MM.1S (cell line): ENCODE results near the gene MEST.

Experiments used
- DNase-seq: peaks from one replicate; pipeline ENCODE4 v3.0.0-alpha.2; 2015
- H2AFZ ChIP-seq: fragments of 300-600 bp; sonication (generic); 2 replicates; pipeline ENCODE4 v1.6.0; 2016; ENCODE audit warnings: antibody characterized with exemption, low read length
- H3F3A ChIP-seq: fragments of 300-600 bp; sonication (generic); 2 replicates; pipeline ENCODE4 v1.6.1; 2016; ENCODE audit warnings: mild to moderate bottlenecking, antibody characterized with exemption, low read length, moderate library complexity, mixed read lengths; ENCODE audit not compliant: insufficient read depth
- H3K27ac ChIP-seq: fragments of 300-600 bp; sonication (generic); 2 replicates; pipeline ENCODE4 v1.5.1; 2016; ENCODE audit warnings: mild to moderate bottlenecking, low read length
- H3K27me3 ChIP-seq: fragments of 300-600 bp; sonication (generic); replicated peaks from 2 replicates; pipeline ENCODE4 v1.6.0; 2016; ENCODE audit warnings: low read length; ENCODE audit not compliant: insufficient read depth
- H3K36me3 ChIP-seq: fragments of 300-600 bp; sonication (generic); replicated peaks from 2 replicates; pipeline ENCODE4 v1.6.1; 2016; ENCODE audit warnings: mild to moderate bottlenecking, low read length, mixed read lengths; ENCODE audit not compliant: insufficient read depth
- H3K4me1 ChIP-seq: fragments of 300-600 bp; sonication (generic); 2 replicates; pipeline ENCODE4 v1.6.1; 2016; ENCODE audit warnings: low read length, mixed read lengths
- H3K4me2 ChIP-seq: fragments of 300-600 bp; sonication (generic); 2 replicates; pipeline ENCODE4 v1.6.0; 2016; ENCODE audit warnings: low read depth, low read length
- H3K4me3 ChIP-seq: fragments of 300-600 bp; sonication (generic); 2 replicates; pipeline ENCODE4 v1.5.1; 2016; ENCODE audit warnings: low read length, mixed read lengths
- H3K79me2 ChIP-seq: fragments of 300-600 bp; sonication (generic); 2 replicates; pipeline ENCODE4 v1.6.1; 2016; ENCODE audit warnings: mixed run types, low read length, mixed read lengths
- H3K9ac ChIP-seq: fragments of 300-600 bp; sonication (generic); 2 replicates; pipeline ENCODE4 v1.6.1; 2016; ENCODE audit warnings: low read length, mixed read lengths
- H3K9me2 ChIP-seq: fragments of 300-600 bp; sonication (generic); replicated peaks from 2 replicates; pipeline ENCODE4 v1.6.1; 2016; ENCODE audit warnings: mild to moderate bottlenecking, low read length, mixed read lengths; ENCODE audit not compliant: insufficient read depth
- H3K9me3 ChIP-seq: fragments of 300-600 bp; sonication (generic); replicated peaks from 2 replicates; pipeline ENCODE4 v1.6.1; 2016; ENCODE audit warnings: mild to moderate bottlenecking, low read length, mixed read lengths; ENCODE audit not compliant: insufficient read depth
- H4K20me1 ChIP-seq: fragments of 300-600 bp; sonication (generic); 2 replicates; pipeline ENCODE4 v1.6.1; 2016; ENCODE audit warnings: mild to moderate bottlenecking, low read length, moderate library complexity, mixed read lengths; ENCODE audit not compliant: insufficient read depth
- CTCF ChIP-seq: fragments of 300-600 bp; sonication (generic); IDR thresholded peaks from 2 replicates; pipeline ENCODE4 v1.5.1; 2016; ENCODE audit warnings: antibody characterized with exemption, low read length, mixed read lengths
- EZH2 ChIP-seq: fragments of 300-600 bp; sonication (generic); optimal IDR thresholded peaks from 2 replicates; pipeline ENCODE3; 2017; ENCODE audit warnings: low read depth, mild to moderate bottlenecking, antibody characterized with exemption, low read length, mixed read lengths
- EZH2phosphoT487 ChIP-seq: fragments of 300-600 bp; sonication (generic); IDR thresholded peaks from 2 replicates; pipeline ENCODE4 v1.6.1; 2018; ENCODE audit warnings: antibody characterized with exemption, low read length

MEST gene

GRCh38 chr7:130468612-130469011, 23.3 kb upstream of the MEST start:
- TF ChIP-seq CTCF (no peak), EZH2 (no peak), EZH2phosphoT487 (no peak)
- H3K27me3 ChIP-seq = no peaks in the 10 kb centered on the region
- no peak overlapping the region for H3K4me2 ChIP-seq

GRCh38 chr7:130471974-130472373, 19.9 kb upstream of the MEST start:
- Histone ChIP-seq H3K27ac (no peak overlapping the region), H3K9me2 (no peaks in the 10 kb centered on the region), H3K4me2 (no peak overlapping the region), H3K36me3 (no peaks in the 10 kb centered on the region), H3K4me1 (peaks cover 3% of the 10 kb centered on the region; the same call in 1 of the 2 replicates), H3K79me2 (no peaks in the 10 kb centered on the region), H3K27me3 (no peaks in the 10 kb centered on the region), H4K20me1 (no peaks in the 10 kb centered on the region), H3K4me3 (no peak overlapping the region), H2AFZ (no peak overlapping the region), H3K9ac (no peak overlapping the region), H3K9me3 (no peaks in the 10 kb centered on the region), H3F3A (0 out of 2 replicates have a peak, but pooled peaks cover 4% of the 10 kb centered on the region)
- DNase-seq = no peak
- TF ChIP-seq EZH2 = no peak
- no peak for TF ChIP-seq EZH2phosphoT487
- no peak for TF ChIP-seq CTCF

More at GRCh38 chr7:130468612-130469011, 23.3 kb upstream of the MEST start:
- Histone ChIP-seq H3K4me3 (no peak overlapping the region), H3K9ac (no peak overlapping the region), H3K4me1 (no peaks in the 10 kb centered on the region), H3K9me2 (no peaks in the 10 kb centered on the region), H3K27ac (no peak overlapping the region), H3K36me3 (no peaks in the 10 kb centered on the region), H4K20me1 (no peaks in the 10 kb centered on the region), H2AFZ (no peak overlapping the region), H3F3A (no peaks in the 10 kb centered on the region), H3K79me2 (no peaks in the 10 kb centered on the region), H3K9me3 (no peaks in the 10 kb centered on the region)
- DNase-seq = no peak

- no peaks in the 10 kb centered on the region for H4K20me1 ChIP-seq
- H3K27ac ChIP-seq = no peak overlapping the region
- H3F3A ChIP-seq = 0 out of 2 replicates have a peak, but pooled peaks cover 4% of the 10 kb centered on the region
- H3K4me2 ChIP-seq = no peak overlapping the region
- DNase-seq = no peak
- H3K9me3 ChIP-seq = no peaks in the 10 kb centered on the region
- H3K9me2 ChIP-seq = no peaks in the 10 kb centered on the region
- H2AFZ ChIP-seq = no peak overlapping the region
- TF ChIP-seq EZH2phosphoT487 = no peak
- no peak overlapping the region for H3K9ac ChIP-seq
- H3K36me3 ChIP-seq = no peaks in the 10 kb centered on the region
- no peaks in the 10 kb centered on the region for H3K27me3 ChIP-seq
- H3K79me2 ChIP-seq = no peaks in the 10 kb centered on the region
- peaks cover 3% of the 10 kb centered on the region; the same call in 1 of the 2 replicates for H3K4me1 ChIP-seq
- H3K4me3 ChIP-seq = no peak overlapping the region
Measured at GRCh38 chr7:130473289-130473688, 18.6 kb upstream of the MEST start.

- Histone ChIP-seq H3F3A (0 out of 2 replicates have a peak, but pooled peaks cover 4% of the 10 kb centered on the region), H3K27me3 (no peaks in the 10 kb centered on the region), H3K9me2 (no peaks in the 10 kb centered on the region), H3K4me1 (peaks cover 3% of the 10 kb centered on the region; the same call in 1 of the 2 replicates), H3K36me3 (no peaks in the 10 kb centered on the region), H3K9me3 (no peaks in the 10 kb centered on the region), H4K20me1 (no peaks in the 10 kb centered on the region), H3K4me2 (no peak overlapping the region), H2AFZ (no peak overlapping the region), H3K79me2 (no peaks in the 10 kb centered on the region), H3K9ac (no peak overlapping the region), H3K4me3 (no peak overlapping the region), H3K27ac (no peak overlapping the region)
- no peak for DNase-seq
- TF ChIP-seq EZH2phosphoT487 (no peak), EZH2 (no peak), CTCF (no peak)
Measured at GRCh38 chr7:130473876-130474275, 18.0 kb upstream of the MEST start.
